HUDEP-2 (cell line): Measurements from ENCODE around the gene NDE1.
"Not testable (repeated sequence)": the region's sequence is repeated elsewhere in the genome, so short reads cannot be mapped to it uniquely, and the experiment has no call there.

Source experiments
- DNase-seq, 76 experiments: peaks; one replicate each; lab custom pipeline; 2025; ENCODE audit not compliant: unreplicated experiment in 76 of 76; lab: John Stamatoyannopoulos, UW

Gene NDE1

DNA sequence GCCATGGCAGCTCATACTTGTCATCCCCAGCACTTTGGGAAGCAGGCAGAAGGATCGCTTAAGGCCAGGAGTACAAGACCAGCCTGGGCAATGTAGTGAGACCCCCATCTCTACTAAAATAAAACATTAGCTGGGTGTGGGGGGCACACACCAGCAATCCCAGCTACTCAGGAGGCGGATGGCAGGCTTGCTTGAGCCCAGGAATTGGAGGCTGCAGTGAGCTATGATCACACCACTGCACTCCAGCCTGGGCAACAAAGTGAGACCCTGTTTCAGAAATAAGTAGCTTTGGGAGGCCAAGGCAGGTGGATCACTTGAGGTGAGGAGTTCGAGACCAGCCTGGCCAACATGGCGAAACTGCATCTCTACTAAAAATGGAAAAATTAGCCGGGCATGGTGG lies 77.7 kb downstream of the NDE1 start:
- not testable (repeated sequence) for DNase-seq

- no peak for DNase-seq
Measured at GRCh38 chr16:15729152-15729551, 79.1 kb downstream of the NDE1 start.

GRCh38 chr16:15732416-15732815 lies 82.4 kb downstream of the NDE1 start:
- no peak for DNase-seq

GRCh38 chr16:15735610-15736009 lies 85.6 kb downstream of the NDE1 start:
- no peak for DNase-seq

- no peak for DNase-seq
Measured at GRCh38 chr16:15736529-15736928, 86.5 kb downstream of the NDE1 start.

GRCh38 chr16:15737140-15737644 lies 87.1 kb downstream of the NDE1 start:
- no peak for DNase-seq

DNA sequence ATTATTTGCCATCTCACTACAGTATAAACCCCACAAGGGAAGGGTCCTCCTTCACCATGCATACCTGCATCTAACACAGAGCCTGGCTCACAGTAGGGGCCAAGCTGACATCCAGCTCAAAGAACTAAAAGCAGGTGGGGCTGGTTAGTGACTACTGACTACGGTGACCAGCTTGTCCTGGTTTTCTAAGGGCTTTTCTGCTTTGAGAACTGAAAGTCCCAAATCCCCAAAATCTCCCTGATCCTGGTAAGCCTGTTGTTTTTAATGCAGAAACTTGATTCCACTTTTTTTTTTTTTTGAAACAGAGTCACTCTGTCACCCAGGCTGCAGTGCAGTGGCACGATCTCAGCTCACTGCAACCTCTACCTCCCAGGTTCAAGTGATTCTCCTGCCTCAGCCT lies 89.4 kb downstream of the NDE1 start:
- DNase-seq, result no peak

- DNase-seq, result no peak
Measured at GRCh38 chr16:15739950-15740349, 89.9 kb downstream of the NDE1 start.

DNA sequence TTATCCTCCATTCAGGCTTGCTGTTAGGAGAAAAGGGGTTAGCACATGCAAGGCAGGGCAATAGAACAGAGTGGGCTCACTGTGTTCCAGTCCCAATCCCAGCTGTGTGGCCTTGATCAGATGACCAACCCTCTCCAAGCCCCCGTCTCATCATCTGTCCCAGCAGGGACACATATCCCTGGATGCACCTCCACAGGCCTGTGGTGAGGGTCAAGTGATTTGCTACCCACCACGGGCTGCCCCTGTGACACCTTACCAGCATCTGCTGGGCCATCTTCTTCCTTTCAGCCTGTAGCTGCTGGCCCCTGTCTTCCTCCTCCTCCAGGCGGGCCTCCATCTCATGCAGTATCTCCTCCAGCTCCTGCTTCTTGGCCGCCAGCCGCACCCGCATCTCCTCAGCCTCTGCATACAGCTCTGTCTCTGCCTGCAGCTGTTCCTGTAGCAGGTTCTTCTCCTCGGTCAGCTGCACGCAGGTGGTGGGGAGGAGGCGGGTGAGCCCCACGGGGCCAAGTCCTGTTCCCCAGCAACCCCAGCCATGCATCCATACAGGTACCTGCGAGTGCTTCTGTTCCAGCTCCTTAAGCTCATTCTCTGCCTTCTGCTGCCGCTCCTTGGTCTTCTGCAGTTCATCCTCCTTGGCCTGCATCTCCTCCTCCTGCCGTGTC lies 91.3 kb downstream of the NDE1 start:
- no peak for DNase-seq

DNA sequence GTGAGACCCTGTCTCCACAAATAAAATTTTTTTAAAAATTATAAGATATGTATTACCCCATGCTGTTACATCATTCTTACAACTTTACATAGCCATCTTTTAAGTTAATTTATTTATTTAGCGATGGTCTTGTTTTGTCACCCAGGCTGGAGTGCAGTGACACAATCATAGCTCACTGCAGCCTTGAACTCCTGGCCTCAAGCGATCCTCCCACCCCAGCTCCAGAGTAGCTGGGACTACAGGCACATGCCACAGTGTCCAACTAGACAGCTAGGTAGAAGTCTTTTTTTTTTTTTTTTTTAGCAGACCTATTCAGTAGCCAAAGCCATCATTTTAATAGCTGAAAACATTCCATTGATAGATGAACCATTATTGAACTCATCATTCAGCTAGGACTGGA lies 92.7 kb downstream of the NDE1 start:
- DNase-seq, result no peak

DNA sequence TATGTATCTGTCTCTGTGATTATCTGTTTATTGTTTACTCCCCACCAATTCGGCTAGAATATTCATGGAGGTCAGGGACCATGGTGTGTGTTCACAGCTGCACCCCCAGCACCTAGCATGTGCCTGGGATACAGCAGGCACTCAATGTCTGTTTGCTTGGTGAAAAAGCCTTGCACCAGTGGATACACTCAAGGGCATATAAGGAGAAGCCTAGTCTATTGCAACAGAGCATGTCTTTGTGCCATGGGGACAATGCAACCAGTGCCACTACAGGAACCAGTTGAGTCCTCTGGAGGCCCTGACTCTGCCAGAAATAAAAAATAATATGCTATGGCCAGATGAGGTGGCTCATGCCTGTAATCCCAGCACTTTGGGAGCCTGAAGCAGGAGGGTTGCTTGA lies 93.6 kb downstream of the NDE1 start:
- DNase-seq, result no peak

DNA sequence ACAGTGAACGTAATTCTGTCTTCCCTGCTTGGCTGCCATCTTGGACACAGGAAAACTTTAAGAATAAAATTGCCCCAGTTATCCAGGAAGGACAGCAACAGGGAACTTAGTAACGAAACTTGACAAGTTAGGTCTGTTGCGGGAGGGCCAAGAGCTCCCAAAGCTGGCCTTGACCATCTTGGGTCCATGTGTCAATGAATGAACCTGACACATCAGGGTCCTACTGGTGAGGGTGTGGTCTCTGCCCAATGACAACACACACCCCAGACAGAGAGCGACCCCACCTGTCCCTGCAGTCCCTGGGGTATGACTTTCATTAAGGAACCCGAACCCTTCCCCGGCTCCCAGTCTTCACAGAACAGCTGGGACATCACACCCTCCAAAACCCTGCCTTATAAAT lies 96.3 kb downstream of the NDE1 start:
- DNase-seq, result no peak

DNA sequence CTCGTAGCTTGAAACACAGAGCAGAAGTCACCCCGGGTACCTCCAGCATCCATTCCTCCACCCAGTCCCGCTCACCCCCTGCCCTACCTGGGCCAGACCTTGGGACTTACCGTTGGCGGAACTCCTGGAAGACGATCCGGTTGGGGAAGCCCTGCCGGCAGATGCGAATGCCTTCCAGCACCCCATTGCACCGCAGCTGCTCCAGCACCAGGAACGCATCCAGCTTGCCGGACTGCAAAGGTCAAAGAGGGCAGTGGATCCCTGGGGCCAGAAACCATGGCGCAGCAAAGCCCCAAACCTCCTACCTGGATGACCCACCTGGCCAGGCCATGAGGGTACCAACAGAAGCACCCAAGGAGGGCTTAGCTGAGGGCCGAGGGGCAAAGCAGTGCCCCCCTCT lies 97.9 kb downstream of the NDE1 start:
- DNase-seq, result no peak

GRCh38 chr16:15748654-15749053 lies 98.6 kb downstream of the NDE1 start:
- no peak for DNase-seq

- no peak for DNase-seq
Measured at GRCh38 chr16:15749371-15749770, 99.3 kb downstream of the NDE1 start.

DNA sequence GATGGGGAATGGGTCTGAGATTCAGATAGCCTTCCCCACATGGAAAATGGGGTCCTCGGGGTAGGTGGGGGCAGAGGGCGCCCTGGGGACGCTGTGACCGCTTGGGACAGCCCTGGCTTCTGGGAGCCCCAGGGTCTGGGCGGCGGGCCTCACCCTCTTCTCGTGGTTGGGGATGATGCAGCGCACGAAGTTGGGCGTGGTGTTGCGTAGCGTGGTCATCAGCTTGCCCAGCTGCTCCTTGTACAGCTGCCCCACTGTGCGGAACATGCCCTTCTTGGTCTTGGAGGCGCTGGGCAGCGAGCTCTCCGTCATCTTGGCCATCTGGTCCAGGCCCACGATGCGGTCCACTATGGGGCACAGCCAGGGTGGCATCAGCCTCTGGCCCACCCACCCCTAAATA lies 99.9 kb downstream of the NDE1 start:
- no peak for DNase-seq

GRCh38 chr16:15751940-15752339 lies 101.9 kb downstream of the NDE1 start:
- DNase-seq, result no peak

- no peak for DNase-seq
Measured at GRCh38 chr16:15752717-15753488, 102.9 kb downstream of the NDE1 start.

GRCh38 chr16:15754821-15755534 lies 104.9 kb downstream of the NDE1 start:
- no peak for DNase-seq

DNA sequence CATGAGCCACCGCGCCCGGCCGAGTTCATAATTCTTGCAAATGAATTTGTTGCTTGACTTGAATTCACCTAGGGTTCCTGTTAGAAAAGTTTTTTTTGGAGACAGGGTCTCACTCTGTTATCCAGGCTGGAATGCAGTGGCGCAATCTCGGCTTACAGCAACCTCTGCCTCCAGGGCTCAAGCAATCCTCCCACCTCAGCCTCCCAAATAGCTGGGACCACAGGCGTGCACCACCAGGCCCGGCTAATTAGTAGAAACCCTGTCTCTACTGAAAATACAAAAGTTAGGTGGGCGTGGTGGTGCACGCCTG lies 107.0 kb downstream of the NDE1 start:
- no peak for DNase-seq

DNA sequence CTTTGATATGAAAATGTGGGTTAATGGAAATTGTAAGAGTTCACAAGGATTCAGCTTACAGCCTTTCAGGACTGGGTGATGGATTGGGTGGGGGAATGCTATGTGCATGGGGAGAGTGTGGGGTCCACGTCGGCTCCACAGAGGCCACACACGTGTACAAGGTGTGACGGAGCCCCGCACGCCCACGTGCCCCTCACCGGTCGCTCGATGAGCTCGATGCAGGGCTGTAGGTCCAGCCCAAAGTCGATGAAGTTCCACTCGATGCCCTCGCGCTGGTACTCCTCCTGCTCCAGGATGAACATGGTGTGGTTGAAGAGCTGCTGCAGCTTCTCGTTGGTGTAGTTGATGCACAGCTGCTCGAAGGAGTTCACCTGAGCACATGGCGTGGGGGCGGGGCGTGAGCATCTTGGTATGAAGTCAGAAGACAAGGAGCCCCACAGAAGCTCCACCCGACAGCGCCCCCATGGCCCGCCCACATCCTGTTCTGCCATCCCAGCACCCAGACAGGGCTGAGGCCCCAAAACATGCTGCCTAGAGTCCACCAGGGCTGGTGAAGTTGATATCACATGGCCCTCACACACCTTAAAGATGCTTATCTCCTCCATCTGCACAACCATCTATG lies 107.7 kb downstream of the NDE1 start:
- no peak for DNase-seq
